Pancreas (tissue), 10 donors: ENCODE measurements around the gene NPTX2. TPM values are rescaled to one million over a fixed set of nuclear protein-coding genes. Genes with fewer than 3 reads are reported as not detected.
A peak's percentile ranks its signal among the peaks of the same experiment; 100 is the strongest.

ENCODE experiments used
- ATAC-seq, 4 donors: fragments of 200-7000 bp; cut with Tn5 transposase; one replicate each; pipeline versions ENCODE4 v1.8.0 to v1.9.1; 2020; ENCODE audit warnings: mild to moderate bottlenecking in 4 of 4, moderate library complexity in 4 of 4
- DNase-seq, 6 donors: peaks; one replicate each; pipeline ENCODE4 v3.0.0-alpha.2; 2020
- FAIRE-seq: peaks from 2 replicates; lab custom pipeline; 2012; peaks lifted over from hg19 to GRCh38; lab: Jason Lieb, UNC
- H3K27ac ChIP-seq, 4 donors: fragments of 200-600 bp; sonication (generic); 1 replicate in 3 of 4; 2 replicates in 1 of 4; pipeline versions ENCODE4 v1.5.0 to v1.8.0; 2020
- H3K27me3 ChIP-seq, 4 donors: fragments of 200-600 bp; one replicate each; pipeline ENCODE4 v1.8.0; 2021
- H3K36me3 ChIP-seq, 3 donors: fragments of 200-600 bp; sonication (generic) in 1 of 3; one replicate each; pipeline versions ENCODE4 v1.5.0 to v1.8.0; 2020 to 2021
- H3K4me1 ChIP-seq, 3 donors: fragments of 200-600 bp; one replicate each; pipeline ENCODE4 v1.8.0; 2021
- H3K4me3 ChIP-seq, 4 donors: fragments of 200-600 bp; sonication (generic) in 2 of 4; one replicate each; pipeline versions ENCODE4 v1.5.0 to v1.8.0; 2020 to 2021
- H3K9me3 ChIP-seq, 4 donors: fragments of 200-600 bp; one replicate each; pipeline ENCODE4 v1.8.0; 2021
- WGBS, 2 donors: extraction: QIAGEN DNeasy Blood & Tissue Kit; methylation state at CpG; one replicate each; pipeline ENCODE4 v1.1.7; 2013; 5-methylcytosine and 5-hydroxymethylcytosine counted together
- intact Hi-C, 3 donors: fragments of 100-400 bp; cut with DNase I; formaldehyde crosslinking; loops; one replicate each; pipeline versions ENCODE4 v1.11.1 to v1.14.2; 2022
- polyA plus RNA-seq, 2 donors: library from polyadenylated mRNA; stranded (reverse); fragments of 200-250 nt; gene quantifications; one replicate each; pipeline ENCODE4 v1.2.3, GENCODE V29; 2013
- total RNA-seq, 6 donors: library from RNA; stranded (reverse); fragmentation: NEBNext Ultra II Directional in 4 of 6; extraction: Animal tissue kit (Norgen Biotek cat#: 25700) in 4 of 6; gene quantifications; one replicate each; pipeline versions ENCODE4 v1.2.1 to v1.2.4, GENCODE V29; 2021 to 2023
- TF ChIP-seq, protein P1 (sequence below), 4 donors: fragments of 200-600 bp; sonication (generic) in 3 of 4; IDR thresholded peaks; one replicate each; pipeline versions ENCODE4 v1.5.0 to v1.8.0; 2021; ENCODE audit warnings: antibody characterized with exemption in 4 of 4
- donor health status: healthy with polysubstance abuse.
- donor health status: DM: no; HTN: no; CAD: no; lungs with moderate emphysema.
- donor health status: DM: no; HTN: no; CAD: no.
- donor health status: control.
- donor health status: control.
- donor health status: Bipolar disorder and iron deficiency.
- donor health status: DM: yes; HTN: yes; CAD: no.
- donor health status: DM: no; HTN: no; CAD: no.
- donor health status: DM: no; HTN: no; CAD: no.
- donor health status: DM: yes; HTN: yes; CAD: no.

The NPTX2 gene
- total and polyA plus RNA-seq, 8 donors, result 6.5 to 47.7 (median 17.2) TPM

DNA sequence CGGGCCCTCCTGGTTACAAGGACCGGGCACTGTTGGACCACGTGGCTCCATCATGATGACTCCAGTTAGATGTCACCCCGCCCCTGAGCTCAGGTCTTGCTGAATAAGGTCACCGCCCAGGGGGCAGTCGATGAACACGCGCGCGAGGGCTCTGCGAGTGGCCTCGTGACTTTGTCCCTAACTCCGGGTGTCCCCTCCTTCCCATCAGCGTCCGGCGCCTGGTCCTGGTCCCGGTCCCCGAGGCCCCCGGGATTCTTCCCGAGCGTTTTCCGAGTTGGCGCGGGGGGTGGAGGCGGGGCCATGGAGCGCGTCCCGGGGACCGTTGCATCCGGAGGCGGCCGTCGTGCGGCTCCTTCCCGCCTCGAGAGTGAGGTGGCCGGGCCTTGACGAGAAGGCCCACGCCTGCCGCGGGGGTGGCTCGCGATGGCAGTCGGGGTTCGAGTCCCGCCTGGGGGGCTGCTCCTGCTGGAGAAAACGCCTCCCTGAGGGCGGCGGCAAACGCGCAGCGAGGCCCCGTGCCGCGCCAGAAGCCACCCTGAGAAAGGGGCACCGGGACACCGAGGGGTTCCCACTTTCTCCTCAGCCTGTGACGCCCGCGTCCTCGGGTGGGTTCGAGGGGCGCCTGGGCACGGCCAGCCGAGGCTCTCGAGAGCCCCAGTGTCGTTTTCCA is 569 bp upstream of the NPTX2 start:
- H3K9me3 ChIP-seq, result no peaks in the 10 kb centered on the region
- ATAC-seq (no peak), FAIRE-seq (no peak), DNase-seq (peak in 3 of 6 donors; percentile 30 to 79 (median 46))
- H3K27ac ChIP-seq, result no peak overlapping the region
- H3K4me3 ChIP-seq, result peak overlapping the region in 2 of 4 donors; percentile 46 to 58
- H3K4me1 ChIP-seq, result peaks cover 0 to 14% (median 10%) of the 10 kb centered on the region in 3 donors
- no peaks in the 10 kb centered on the region for H3K27me3 ChIP-seq
- intact Hi-C loops, result no loop called here
- H3K36me3 ChIP-seq, result no peaks in the 10 kb centered on the region
- TF ChIP-seq, protein P1, sequence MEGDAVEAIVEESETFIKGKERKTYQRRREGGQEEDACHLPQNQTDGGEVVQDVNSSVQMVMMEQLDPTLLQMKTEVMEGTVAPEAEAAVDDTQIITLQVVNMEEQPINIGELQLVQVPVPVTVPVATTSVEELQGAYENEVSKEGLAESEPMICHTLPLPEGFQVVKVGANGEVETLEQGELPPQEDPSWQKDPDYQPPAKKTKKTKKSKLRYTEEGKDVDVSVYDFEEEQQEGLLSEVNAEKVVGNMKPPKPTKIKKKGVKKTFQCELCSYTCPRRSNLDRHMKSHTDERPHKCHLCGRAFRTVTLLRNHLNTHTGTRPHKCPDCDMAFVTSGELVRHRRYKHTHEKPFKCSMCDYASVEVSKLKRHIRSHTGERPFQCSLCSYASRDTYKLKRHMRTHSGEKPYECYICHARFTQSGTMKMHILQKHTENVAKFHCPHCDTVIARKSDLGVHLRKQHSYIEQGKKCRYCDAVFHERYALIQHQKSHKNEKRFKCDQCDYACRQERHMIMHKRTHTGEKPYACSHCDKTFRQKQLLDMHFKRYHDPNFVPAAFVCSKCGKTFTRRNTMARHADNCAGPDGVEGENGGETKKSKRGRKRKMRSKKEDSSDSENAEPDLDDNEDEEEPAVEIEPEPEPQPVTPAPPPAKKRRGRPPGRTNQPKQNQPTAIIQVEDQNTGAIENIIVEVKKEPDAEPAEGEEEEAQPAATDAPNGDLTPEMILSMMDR (IDR thresholded peaks at IDR 0.05), result no peak
- 6 to 9% methylated on average over 54 to 67 of the region's 67 CpGs for WGBS, 2 donors

DNA sequence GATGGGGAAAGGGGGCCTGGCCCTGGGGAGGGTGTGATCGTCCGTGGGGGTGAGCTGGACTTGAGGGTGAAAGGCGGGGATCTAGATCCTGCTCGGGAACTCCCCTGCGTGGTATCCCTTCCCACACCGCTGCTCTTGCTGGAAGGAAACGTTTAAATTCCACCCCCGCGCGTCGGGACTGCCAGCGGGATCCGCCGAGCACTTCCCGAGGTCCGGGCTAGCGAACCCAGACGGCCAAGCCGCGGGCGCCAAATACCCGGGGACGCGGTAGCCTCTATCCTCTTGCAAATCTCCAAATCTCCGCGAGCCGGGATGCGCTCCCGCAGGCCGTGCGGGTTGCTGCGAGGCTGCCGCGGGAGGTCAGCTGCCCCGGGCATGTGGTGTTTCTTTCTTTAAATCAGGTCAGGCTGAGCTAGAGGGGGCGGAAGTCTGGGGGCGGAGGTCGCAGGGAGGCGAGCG is 904 bp downstream of the NPTX2 start:
- Histone ChIP-seq H3K27me3 (no peaks in the 10 kb centered on the region), H3K36me3 (no peaks in the 10 kb centered on the region), H3K27ac (no peak overlapping the region), H3K4me1 (peaks cover 0 to 14% (median 10%) of the 10 kb centered on the region in 3 donors), H3K4me3 (peak overlapping the region in 3 of 4 donors; percentile 25 to 58 (median 46)), H3K9me3 (no peaks in the 10 kb centered on the region)
- TF ChIP-seq, protein P1 (IDR thresholded peaks at IDR 0.05), result no peak
- FAIRE-seq (no peak), DNase-seq (peak in 1 of 6 donors; percentile 66), ATAC-seq (no peak)
- 1% methylated on average over 38 to 40 of the region's 40 CpGs for WGBS, 2 donors
- intact Hi-C loops, result no loop called here

DNA sequence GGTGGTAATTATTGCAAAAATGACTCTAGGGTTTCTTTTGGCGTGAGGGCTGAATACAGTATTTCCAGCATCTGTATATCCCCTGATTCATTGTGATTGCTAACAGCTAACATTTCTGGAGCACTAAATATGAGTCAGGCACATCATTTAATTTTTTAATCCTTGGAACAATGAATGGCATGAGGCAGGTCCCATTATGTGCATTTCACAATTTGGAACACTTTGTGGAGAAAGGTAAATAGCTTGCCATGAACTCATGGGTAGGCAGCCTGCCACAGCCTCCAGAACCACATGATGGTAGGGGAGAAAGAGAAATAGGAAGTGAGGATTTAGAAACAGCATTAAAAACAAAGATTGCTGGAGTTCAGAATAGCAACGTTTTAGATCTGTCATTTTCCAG is 1.7 kb downstream of the NPTX2 start:
- Histone ChIP-seq H3K4me3 (peak overlapping the region in 2 of 4 donors; percentile 22 to 30), H3K9me3 (no peaks in the 10 kb centered on the region), H3K27me3 (no peaks in the 10 kb centered on the region), H3K27ac (peak overlapping the region in 3 of 4 donors; percentile 65 to 91 (median 88)), H3K36me3 (no peaks in the 10 kb centered on the region), H3K4me1 (peaks cover 0 to 14% (median 10%) of the 10 kb centered on the region in 3 donors)
- WGBS, 2 donors, result 5 to 9% methylated on average over 2 of the region's 2 CpGs
- ATAC-seq (peak; percentile 37 to 58 (median 48)), FAIRE-seq (no peak), DNase-seq (peak in 4 of 6 donors; percentile 56 to 65 (median 62))
- TF ChIP-seq, protein P1 (IDR thresholded peaks at IDR 0.05), result no peak
- intact Hi-C loops, result no loop called here

DNA sequence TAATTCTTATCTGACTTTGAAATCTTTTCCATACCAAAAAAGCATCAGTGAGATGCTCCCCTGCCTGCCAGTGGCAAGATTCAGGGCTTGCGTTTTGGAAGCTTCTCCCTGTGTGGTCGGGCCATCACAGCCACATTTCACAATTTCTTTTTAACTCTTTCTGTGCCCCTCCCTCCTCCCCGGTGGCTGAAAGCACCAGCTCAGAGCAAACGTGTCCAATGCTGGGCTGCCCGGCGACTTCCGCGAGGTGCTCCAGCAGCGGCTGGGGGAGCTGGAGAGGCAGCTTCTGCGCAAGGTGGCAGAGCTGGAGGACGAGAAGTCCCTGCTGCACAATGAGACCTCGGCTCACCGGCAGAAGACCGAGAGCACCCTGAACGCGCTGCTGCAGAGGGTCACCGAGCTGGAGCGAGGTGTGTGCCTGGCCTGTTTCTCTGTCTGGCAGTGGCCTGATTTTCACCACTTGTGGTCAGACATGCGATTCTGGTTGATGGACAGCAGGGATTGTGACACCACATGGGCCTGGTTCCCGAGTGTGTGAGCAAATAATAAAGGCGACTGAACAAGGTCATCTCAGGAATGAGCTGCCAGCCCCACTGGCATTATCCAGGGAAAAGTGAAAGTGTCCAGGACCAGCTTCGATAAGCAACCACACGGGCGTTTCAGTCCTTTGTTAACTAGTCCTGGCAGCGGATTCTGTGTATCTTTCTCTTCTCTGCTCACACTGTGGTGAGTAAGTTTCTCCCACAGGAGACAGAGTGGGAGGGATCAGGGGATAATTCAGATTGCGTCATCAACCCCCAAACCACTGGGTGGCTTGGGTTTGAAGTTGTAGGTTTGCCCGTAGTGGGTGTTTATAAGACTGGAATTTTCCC is 2.6 kb downstream of the NPTX2 start:
- Histone ChIP-seq H3K9me3 (no peaks in the 10 kb centered on the region), H3K36me3 (no peaks in the 10 kb centered on the region), H3K27ac (peak overlapping the region; percentile 47 to 91 (median 76)), H3K27me3 (no peaks in the 10 kb centered on the region), H3K4me3 (peak overlapping the region in 2 of 4 donors; percentile 22 to 30), H3K4me1 (peaks cover 0 to 14% (median 10%) of the 10 kb centered on the region in 3 donors)
- intact Hi-C loops, result no loop called here
- TF ChIP-seq, protein P1 (IDR thresholded peaks at IDR 0.05), result no peak
- 4 to 8% methylated on average over 27 of the region's 27 CpGs for WGBS, 2 donors
- DNase-seq, result peak; percentile 73 to 90 (median 87)
- peak; percentile 75 to 81 (median 80) for ATAC-seq
- no peak for FAIRE-seq
